Limb (tissue), 2 donors: Measurements from ENCODE around the gene PHF14.
"Not testable (repeated sequence)": the region's sequence is repeated elsewhere in the genome, so short reads cannot be mapped to it uniquely, and the experiment has no call there.

ENCODE experiments used
- DNase-seq, 2 donors: peaks; one replicate each; pipeline ENCODE4 v3.0.0-alpha.2; 2016; ENCODE audit errors: extremely low spot score in 2 of 2

Gene PHF14, protein sequence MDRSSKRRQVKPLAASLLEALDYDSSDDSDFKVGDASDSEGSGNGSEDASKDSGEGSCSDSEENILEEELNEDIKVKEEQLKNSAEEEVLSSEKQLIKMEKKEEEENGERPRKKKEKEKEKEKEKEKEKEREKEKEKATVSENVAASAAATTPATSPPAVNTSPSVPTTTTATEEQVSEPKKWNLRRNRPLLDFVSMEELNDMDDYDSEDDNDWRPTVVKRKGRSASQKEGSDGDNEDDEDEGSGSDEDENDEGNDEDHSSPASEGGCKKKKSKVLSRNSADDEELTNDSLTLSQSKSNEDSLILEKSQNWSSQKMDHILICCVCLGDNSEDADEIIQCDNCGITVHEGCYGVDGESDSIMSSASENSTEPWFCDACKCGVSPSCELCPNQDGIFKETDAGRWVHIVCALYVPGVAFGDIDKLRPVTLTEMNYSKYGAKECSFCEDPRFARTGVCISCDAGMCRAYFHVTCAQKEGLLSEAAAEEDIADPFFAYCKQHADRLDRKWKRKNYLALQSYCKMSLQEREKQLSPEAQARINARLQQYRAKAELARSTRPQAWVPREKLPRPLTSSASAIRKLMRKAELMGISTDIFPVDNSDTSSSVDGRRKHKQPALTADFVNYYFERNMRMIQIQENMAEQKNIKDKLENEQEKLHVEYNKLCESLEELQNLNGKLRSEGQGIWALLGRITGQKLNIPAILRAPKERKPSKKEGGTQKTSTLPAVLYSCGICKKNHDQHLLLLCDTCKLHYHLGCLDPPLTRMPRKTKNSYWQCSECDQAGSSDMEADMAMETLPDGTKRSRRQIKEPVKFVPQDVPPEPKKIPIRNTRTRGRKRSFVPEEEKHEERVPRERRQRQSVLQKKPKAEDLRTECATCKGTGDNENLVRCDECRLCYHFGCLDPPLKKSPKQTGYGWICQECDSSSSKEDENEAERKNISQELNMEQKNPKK

DNA sequence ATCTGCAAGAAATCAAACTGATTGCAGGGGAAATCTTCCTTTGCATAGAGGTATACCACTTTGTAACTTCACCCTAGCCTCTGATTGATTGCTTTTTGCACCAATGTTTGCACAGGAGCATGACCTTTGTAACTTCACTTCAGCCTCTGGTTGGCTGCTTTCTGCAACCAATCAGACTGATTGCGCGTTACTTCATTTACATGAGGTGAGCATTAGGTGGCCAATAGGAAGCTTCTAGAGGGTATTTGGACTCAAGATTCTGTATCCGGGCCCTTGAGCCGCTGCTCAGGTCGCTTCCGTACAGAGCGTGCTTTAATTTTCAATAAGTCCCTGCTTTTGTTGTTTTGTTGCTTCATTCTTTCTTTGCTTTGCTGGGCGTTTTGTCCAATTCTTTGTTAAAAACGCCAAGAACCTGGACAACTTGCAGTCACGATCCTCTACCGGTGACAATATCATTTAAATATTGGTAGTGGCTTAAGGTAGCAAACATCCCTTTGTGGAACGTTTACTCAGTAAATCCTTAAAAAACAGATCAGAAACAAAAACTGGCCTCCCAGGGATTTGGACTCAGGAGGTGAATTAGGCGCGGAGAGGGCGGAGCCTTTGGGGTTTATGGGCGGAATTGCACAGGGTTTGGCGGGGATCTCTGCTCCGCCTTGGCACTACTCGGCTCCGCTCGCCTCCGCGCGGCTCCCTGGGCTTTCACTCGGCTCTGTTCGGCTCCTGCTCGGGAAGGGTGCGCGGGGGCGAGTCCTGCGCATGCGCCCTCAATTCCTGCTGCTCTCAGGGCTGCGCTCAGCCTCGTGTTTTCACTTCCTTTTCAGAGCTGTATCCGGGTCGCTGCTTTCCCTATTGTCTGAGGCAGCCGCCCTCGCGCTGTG lies at the start of gene PHF14:
Gene PHF14 (plus strand): TSS at position 812 of the 881 bp plus-strand sequence. CDS start 452 bp downstream, outside the sequence.
- peak; percentile 96 to 98 for DNase-seq

DNA sequence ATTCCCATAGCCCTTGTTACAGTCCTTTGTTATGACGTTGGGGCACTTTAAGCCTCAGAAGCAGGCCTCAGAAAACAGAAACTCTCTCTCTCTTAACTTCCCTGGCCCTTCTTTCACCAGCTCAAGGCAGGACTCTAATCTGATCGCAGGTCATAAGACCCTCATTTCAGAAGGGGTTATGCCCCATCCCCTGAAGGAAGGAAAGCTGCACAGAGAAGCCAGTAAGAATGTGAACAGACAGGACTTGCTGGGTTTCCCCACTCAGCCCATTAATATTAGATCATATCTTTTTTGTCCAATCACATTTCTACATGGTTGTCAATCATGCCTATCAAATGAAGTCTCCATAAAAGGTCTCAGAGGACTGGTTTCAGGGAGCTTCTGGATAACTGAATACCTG lies 49.3 kb upstream of the PHF14 start:
- no peak for DNase-seq

DNA sequence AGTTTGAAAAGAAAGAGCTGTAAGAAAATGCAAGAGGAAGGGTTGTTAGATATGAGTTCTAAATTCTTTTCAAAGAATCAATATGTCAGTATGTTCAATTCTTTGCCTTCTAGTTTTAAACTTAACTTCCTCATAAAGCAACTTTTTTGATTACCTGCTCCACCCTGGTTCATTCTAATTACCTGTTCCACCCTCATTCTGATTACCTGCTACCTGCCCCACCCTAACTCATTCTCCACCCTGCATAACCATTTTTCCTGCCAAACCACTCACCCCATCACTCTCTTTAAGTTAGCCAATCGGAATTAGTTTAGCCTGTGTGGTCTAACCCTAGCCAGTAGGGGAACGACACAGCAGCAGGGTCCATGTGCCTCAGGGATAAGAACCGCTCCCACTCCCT lies 45.5 kb upstream of the PHF14 start:
- not testable (repeated sequence) for DNase-seq

DNA sequence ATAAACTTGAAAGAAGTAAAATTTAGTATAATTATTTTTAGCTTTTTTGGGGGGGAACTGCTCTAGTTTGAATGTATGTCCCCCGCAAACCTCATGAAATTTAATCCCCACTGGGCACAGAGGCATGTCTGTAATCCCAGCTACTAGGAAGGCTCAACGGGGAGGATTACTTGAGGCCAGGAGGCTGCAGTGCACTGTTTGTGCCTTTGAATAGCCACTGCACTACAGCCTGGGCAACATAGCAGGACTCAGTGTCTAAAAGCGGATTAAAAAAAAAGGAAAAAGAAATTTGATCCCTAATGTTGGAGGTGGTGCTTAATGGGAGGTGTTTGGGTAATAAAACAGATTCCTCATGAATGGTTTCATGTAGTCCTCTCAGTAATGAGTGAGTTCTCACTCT lies 43.1 kb upstream of the PHF14 start:
- no peak for DNase-seq

DNA sequence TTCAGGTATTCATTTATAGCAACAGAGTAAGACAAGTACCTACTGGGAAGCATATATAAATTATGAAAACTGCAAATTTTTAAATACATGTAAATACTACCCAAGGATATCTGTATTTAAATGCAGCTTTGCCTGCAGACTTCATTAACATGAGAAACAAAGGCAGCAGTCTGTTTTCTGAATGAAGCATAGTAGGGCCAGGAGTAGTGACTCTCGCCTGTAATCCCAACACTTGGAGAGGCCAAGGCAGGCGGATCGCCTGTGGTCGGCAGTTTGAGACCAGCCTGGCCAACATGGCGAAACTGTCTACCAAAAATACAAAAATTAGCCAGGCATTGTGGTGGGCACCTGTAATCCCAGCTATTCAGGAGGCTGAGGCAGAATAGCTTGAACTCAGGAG lies 42.5 kb upstream of the PHF14 start:
- DNase-seq: no peak

DNA sequence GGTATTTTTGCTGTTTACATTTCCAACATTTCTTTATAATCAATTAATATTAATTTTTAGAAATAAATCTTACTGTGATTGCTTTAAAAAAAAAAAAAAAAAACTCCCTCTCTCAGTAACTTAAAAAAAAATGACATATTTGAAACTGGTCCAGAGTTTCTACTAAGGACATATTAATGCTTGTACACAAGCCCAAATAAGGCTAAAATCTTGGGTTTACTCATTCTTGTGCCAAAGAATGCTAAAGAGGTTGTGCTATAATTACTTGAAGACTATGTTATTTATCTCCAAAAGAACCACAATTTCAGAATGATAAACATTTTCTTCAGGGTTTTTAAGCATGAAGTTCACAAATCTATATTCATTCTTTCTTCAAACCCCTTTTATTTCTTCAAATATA lies 39.4 kb upstream of the PHF14 start:
- DNase-seq: no peak

DNA sequence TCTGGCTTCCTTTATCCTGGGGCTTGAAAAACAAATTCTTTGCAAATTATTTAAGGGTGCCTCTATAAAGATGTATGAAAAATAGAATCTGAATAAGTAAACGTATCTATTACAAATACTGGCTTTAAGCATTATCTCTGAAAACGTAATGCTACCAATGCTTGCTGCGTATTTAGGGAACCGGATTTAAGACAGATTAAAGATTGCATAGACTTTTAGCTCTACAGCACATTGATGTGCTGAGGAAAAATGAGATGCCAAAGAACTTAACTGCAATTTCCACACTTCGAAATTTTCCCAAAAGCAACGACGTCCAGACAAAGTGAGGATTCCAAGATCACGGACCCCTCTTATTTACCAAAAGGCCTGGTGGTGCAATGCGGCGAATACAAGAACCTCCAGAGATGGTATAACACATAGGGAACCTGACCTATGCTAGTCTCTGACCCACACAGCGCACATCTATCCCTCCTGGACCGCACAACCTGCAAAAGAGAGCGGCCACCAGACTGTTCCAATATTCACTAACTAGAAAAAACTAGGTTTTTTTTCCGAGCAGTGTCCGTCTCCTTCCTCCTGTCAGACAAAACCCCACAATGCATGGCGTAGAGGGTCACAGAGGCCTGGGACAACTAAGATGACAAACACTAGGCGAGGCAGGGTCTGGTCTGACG lies 34.3 kb upstream of the PHF14 start:
- DNase-seq: no peak

DNA sequence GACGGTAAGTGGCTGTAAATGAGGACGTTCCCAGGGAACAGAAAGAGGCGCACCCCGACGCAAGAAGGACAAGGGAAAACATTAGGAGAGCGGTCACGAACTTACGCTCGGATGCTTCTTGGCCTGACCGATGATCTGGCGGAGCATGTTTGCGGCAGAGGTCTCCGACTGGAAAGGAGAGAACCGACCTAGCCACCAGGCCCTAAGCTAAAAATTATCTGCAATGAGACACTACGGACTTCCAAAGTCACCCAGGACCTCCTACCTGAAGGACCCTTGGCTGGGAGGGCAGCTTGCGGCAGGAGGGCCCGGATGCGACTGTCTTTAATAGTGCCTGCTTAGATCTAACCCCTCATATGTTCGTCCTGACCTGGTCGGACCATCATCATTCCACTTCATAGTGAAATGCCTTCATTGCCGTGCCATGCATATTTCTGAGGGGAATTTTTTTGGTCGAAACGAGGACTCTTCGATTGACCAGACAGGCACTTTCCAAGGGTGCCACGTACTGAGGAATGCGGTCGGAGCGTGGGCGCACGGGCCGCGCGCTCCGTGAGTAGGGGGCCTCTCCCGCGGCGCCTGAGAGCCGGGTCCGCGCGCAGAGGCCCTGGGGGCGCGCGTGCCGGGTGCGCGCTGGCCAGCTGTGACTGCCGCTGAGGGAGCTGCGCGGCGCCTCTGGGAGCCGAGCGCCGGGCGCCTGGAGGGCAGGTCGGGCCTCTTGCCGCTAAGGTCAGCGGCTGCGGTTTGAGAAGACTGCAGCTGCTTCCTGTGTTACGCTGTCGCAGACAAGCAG lies 33.6 kb upstream of the PHF14 start:
- peak; percentile 91 to 95 for DNase-seq

DNA sequence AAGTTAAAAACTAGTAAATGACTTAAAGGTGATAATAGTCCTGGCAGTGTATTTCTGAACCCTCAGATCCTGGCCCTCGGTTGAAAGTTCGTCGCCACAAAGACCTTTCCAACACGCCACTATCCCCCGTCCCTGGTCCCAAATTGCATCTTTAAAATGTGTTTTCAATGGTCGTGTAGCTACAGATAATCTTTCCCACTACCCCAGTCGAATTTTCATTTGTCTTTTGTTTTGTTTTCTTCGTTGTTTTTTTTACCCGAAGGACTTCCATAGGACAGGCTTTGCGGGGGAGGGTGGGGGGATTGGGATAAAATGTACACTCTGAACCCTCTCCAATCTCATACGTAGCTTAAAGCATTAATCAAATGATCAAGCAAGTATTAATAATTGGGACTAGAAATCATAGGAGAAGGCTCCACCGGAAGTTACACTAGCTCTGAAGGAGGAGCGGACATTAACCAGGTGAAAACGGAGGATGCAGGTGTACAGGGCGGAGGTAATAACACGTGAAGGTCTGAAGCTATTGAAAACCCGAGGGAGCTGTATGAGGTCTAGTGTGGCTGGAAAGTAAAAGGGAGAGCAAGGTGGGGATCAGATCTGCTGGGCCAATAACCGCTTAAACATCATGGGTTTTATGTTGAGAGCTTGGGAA lies 32.8 kb upstream of the PHF14 start:
- peak in 1 of 2 donors; percentile 6 for DNase-seq

DNA sequence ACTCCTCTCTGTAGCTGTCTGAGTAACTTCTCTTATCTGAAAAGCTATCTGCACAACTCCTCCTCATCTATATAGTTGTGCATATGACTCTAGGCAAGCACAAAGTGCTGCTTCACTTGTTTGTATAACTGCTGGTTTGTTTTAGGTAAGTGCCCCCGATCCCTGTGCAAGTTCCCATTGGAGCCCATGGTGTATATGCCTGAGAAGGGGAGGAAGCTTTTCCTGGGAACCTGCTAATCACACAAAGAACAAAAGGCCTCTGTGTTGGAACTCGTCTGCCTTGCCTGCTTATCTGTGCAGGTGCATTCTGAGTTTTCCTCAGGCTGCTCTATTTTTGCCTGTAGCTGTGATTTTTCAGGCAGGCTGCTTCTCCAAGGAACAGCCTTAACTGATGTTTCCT lies 23.2 kb upstream of the PHF14 start:
- no peak for DNase-seq

DNA sequence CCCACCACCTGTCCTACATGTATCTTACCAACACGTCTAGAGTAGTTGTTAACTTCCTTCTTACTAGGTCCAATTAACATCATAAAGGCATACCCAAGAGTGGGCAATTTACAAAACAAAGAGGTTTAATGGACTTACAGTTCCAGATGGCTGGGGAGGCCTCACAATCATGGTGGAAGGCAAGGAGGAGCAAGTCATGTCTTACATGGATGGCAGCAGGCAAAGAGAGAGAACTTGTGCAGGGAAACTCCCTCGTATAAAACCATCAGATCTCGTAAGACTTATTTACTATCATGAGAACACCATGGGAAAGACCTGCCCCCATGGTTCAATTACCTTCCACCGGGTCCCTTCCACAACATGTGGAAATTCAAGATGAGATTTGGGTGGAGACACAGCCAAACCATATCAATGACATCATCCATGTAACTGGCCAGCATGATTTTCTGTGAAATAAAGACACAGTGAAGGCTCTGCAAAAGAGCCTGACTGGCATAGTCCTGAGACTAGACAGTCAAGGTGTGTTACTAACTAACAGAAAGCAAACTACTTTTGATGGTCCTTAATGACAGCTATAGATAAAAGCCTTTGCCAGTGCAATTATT lies 22.6 kb upstream of the PHF14 start:
- not testable (repeated sequence) for DNase-seq

DNA sequence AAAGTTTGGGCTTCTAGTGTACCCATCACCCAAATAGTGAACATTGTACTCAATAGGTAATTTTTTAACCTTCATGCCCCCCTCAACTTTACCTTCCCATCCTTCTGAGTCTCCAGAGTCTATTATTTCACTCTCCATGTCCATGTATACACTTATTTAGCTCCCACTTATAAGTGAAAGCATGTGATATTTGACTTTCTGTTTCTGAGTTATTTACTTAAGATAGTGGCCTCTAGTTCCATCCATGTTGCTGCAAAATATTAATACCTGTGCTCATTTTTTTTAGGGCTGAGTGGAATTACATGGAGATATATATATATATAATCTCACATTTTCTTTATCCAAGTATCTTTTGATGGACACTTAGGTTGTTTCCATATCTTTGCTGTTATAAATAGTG lies 21.1 kb upstream of the PHF14 start:
- DNase-seq: no peak

DNA sequence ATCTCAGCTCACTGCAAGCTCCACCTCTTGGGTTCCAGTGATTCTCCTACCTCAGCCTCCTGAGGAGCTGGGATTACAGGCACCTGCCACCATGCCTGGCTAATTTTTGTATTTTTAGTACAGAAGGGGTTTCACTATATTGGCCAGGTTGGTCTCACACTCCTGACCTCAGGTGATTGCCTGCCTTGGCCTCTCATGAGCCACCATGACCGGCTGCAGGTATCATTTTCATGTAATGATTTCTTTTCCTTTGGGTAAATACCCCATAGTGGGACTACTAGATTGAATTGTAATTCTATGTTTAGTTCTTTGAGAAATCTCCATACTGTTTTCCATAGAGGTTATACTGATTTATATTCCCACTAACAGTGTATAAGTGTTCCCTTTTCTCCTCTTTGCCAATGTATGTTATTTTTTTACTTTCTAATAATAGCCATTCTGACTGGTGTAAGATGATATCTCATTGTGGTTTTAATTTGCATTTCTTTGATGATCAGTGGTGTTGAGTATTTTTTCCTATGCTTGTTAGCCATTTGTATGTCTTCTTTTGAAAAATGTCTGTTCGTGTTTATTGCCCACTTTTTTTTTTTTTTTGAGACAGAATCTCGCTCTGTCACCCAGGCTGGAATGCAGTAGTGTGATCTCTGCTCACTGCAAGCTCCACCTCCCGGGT lies 20.5 kb upstream of the PHF14 start:
- not testable (repeated sequence) for DNase-seq

DNA sequence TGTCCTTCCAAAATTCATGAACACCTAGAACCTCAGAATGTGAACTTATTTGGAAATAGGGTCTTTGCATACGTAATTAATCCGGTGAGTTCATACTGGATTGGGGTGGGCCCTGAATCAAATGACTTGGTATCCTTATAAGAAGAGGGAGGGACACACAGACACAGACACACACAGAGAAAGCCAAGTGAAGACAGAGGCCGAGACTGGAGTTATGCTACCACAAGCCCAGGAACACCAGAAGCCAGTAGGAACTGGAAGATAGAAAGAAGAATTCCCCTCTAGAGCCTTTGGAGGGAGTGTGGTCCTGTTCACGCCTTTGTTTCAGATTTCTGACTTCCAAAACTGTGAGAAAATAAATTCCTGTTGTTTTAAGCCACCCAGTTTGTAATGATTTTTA lies 17.1 kb upstream of the PHF14 start:
- no peak for DNase-seq

DNA sequence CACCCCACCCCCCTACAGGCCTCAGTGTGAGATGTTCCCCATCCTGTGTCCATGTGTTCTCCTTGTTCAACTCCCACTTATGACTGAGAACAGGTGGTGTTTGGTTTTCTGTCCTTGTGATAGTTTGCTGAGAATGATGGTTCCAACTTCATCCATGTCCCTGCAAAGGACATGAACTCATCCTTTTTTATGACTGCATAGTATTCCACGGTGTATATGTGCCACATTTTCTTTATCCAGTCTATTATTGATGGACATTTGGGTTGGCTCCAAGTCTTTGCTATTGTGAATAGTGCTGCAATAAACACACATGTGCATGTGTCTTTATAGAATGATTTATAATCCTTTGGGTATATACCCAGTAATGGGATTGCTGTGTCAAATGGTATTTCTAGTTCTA lies 13.4 kb upstream of the PHF14 start:
- DNase-seq: not testable (repeated sequence)

DNA sequence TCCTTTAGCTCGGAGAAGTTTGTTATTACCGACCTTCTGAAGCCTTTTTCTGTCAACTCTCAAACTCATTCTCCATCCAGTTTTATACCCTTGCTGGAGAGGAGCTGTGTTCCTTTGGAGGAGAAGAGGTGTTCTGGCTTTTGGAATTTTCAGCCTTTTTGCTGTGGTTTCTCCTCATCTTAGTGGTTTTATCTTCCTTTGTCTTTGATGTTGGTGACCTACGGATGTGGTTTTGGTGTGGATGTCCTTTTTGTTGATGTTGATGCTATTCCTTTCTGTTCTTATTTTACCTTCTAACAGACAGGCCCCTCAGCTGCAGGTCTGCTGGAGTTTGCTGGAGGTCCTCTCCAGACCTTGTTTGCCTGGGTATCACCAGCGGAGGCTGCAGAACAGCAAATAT lies 8.7 kb upstream of the PHF14 start:
- DNase-seq: not testable (repeated sequence)

DNA sequence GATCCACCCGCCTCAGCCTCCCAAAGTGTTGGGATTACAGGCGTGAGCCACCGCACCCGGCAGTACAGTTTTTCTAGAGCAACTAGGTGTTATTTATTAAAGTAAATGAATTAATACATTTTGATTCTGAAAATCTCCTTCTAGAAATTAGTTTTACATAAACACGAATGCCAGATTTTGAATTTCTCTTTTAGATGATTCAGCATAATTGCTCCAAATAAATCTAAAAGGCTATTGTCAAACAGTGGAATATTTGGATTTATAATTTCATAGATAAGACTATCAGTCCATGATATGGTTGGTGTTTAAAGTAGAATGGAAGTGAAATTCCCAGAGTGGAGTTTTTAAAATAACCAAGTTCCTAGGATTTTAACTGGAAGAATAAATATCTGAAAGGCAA lies 1.5 kb upstream of the PHF14 start:
- no peak for DNase-seq
